Measurements from ENCODE around the gene LRFN3.

GRCh38 chr19:35905178-35905727 lies 30.9 kb upstream of the LRFN3 start:
- TF ChIP-seq CTCF (conservative IDR thresholded peaks at IDR 0.05; ENCODE audit: low read depth, low read length) (no peak), MAFK (IDR thresholded peaks at IDR 0.05; ENCODE audit: low read depth, low read length) (no peak)
